BE2C (cell line): ENCODE results near the gene ZBTB46.
A peak's percentile ranks its signal among the peaks of the same experiment; 100 is the strongest.

ENCODE experiments used
- DNase-seq: peaks from one replicate; pipeline ENCODE4 v3.0.0-alpha.2; 2020
- H3K27me3 ChIP-seq: fragments of 250-450 bp; sonication (Bioruptor Pico); 2 replicates; pipeline ENCODE4 v1.5.1; 2020; ENCODE audit warnings: mild to moderate bottlenecking
- H3K36me3 ChIP-seq: fragments of 250-450 bp; sonication (Bioruptor Pico); 2 replicates; pipeline ENCODE4 v1.5.1; 2020; ENCODE audit warnings: mild to moderate bottlenecking
- H3K4me1 ChIP-seq: fragments of 250-450 bp; sonication (Bioruptor Pico); 2 replicates; pipeline ENCODE4 v1.5.1; 2020
- H3K4me3 ChIP-seq: 2 replicates; pipeline ENCODE4 v1.5.1; 2011; ENCODE audit warnings: low read depth, low read length
- H3K9me3 ChIP-seq: fragments of 250-450 bp; sonication (Bioruptor Pico); 2 replicates; pipeline ENCODE4 v1.5.1; 2020
- TF ChIP-seq, protein P1 (sequence below): IDR thresholded peaks from 2 replicates; pipeline ENCODE4 v1.5.1; 2012; ENCODE audit warnings: mild to moderate bottlenecking, low read depth, low read length

The ZBTB46 gene

DNA sequence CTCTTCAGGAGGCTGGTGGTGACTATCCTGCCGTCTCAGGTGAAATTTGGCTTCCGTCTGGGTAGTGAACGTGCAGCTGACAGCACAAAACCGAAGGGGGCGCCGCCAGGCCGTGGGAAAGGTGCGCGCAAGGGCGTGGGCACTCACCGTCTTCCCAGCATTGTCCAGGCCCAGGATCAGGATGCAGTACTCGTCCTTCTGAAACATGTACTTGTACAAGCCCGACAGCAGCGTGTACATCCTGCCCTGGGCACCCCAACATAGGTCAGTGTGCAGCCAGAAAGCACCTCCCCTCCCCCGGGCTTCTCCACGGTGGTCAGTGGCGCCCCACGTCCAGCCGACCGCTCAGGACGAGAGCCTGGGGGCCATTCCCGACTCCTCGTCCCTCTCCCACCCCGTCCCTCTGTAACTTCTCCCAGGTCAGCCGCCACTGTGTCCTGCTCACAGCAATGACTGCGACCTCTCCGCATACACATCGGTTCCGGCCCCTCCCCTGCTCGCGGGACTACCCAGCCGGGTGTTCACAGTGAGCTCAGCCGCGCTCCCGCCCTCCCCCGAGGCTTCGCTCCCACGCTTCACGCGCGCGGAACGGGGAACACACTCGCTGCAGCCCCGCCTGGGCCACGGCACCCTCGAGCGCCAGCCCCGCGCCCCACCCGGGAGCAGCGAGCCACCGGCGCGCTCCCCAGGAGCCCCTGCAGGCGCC lies 124.1 kb downstream of the ZBTB46 start:
- peak; percentile 51 for DNase-seq
- no peaks in the 10 kb centered on the region for H3K27me3 ChIP-seq
- H3K9me3 ChIP-seq: no peaks in the 10 kb centered on the region
- peak overlapping the region; percentile 77 for H3K4me3 ChIP-seq
- no peaks in the 10 kb centered on the region; the same call in 1 of the 2 replicates for H3K4me1 ChIP-seq
- peaks cover 45% of the 10 kb centered on the region for H3K36me3 ChIP-seq
- TF ChIP-seq, protein P1, sequence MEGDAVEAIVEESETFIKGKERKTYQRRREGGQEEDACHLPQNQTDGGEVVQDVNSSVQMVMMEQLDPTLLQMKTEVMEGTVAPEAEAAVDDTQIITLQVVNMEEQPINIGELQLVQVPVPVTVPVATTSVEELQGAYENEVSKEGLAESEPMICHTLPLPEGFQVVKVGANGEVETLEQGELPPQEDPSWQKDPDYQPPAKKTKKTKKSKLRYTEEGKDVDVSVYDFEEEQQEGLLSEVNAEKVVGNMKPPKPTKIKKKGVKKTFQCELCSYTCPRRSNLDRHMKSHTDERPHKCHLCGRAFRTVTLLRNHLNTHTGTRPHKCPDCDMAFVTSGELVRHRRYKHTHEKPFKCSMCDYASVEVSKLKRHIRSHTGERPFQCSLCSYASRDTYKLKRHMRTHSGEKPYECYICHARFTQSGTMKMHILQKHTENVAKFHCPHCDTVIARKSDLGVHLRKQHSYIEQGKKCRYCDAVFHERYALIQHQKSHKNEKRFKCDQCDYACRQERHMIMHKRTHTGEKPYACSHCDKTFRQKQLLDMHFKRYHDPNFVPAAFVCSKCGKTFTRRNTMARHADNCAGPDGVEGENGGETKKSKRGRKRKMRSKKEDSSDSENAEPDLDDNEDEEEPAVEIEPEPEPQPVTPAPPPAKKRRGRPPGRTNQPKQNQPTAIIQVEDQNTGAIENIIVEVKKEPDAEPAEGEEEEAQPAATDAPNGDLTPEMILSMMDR: peak; percentile 44

DNA sequence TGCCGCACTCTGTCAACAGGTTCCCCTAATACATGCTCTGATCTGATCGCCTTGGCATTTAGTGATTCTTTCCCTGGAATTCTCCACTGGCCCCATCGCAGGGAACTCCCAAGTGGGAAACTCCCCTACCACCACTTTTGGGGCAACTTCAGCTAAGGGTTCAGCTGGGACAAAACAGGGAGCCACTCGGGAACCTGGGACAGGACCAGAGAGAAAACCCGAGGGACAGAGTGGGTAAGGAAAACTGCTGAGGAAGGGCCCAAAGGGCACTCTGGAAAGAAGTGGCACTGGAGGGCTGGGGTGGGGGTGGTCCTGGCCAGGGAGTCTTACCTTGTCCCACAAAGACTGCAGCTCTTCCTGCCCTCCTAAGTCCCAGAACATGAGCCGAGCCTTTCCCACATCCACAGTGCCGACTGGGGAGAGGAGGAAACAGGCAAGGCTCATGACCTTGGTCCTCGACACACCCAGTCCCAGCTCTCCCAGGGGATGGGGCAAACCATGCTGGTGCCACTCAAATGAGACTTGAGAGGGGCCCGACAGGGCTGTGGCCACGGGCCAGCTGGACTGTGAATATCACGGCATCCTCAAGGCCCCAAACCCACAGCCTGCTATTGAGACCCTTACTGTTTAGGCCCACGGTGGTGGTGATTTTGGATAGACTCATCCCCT lies 124.9 kb downstream of the ZBTB46 start:
- no peaks in the 10 kb centered on the region for H3K27me3 ChIP-seq
- TF ChIP-seq, protein P1: no peak
- DNase-seq: no peak
- H3K36me3 ChIP-seq: peaks cover 38% of the 10 kb centered on the region
- H3K4me3 ChIP-seq: peak overlapping the region; percentile 77
- H3K9me3 ChIP-seq: no peaks in the 10 kb centered on the region
- no peaks in the 10 kb centered on the region; the same call in 1 of the 2 replicates for H3K4me1 ChIP-seq

DNA sequence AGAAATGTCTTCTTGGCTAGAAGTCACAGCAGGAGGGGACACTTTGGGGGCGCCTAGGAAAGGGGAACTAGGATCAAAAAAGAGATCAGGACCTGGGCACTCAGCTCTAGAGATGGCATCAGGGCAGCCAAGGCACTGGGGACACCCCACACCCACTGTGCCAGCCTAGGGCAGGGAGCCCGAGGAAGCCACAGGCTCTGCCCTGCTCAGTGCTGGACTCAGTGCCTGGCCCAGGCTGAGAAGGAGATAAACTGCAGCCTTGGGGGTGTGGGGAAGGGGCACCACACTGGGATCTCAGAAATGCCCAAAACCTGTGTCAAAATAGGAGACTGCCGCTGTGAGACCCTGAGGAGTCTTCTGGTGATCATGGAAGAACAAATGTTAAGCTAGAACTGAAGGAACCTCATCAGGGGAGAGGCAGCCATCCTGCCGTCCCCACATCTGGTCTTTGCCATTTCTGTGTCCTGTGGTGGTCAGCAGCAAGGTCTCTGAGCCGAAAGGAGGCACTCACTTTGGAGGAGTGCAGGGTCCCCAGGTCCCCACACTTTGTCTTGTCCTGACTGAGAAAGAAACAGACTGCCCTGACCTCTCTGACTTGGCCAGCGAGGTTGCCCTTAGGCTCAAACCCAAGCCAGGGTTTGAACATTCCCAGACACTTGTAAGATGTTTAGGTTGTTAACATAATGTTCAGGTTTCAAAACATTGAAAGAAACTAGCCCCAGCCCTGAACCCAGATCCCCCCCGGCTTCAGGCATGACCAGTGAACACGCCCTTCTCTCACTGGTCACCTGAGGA lies 125.6 kb downstream of the ZBTB46 start:
- peaks cover 34% of the 10 kb centered on the region for H3K36me3 ChIP-seq
- peaks cover 5% of the 10 kb centered on the region for H3K4me1 ChIP-seq
- no peaks in the 10 kb centered on the region for H3K9me3 ChIP-seq
- no peak overlapping the region for H3K4me3 ChIP-seq
- TF ChIP-seq, protein P1: no peak
- no peaks in the 10 kb centered on the region for H3K27me3 ChIP-seq
- no peak for DNase-seq

DNA sequence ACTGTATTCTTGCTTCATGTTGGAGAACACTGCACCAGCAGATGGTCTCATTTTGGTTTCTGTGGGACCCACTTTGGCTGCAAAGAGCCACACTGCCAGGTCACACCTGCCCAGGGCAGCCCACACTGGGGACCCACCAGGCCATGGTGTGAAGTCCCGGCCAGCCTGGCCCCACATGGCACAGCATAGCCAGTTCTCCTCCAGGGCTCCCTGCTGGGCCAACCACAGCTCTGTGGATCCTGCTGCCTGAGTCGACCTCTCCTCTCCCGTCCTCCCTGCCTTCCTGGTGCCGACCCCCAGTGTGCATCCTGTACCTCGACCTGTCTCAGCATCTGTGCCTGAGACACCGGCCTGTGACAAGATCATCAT lies 126.3 kb downstream of the ZBTB46 start:
- H3K27me3 ChIP-seq: no peaks in the 10 kb centered on the region
- H3K36me3 ChIP-seq: peaks cover 33% of the 10 kb centered on the region
- peaks cover 12% of the 10 kb centered on the region for H3K4me1 ChIP-seq
- no peaks in the 10 kb centered on the region for H3K9me3 ChIP-seq
- H3K4me3 ChIP-seq: no peak overlapping the region
- DNase-seq: no peak
- TF ChIP-seq, protein P1: no peak

DNA sequence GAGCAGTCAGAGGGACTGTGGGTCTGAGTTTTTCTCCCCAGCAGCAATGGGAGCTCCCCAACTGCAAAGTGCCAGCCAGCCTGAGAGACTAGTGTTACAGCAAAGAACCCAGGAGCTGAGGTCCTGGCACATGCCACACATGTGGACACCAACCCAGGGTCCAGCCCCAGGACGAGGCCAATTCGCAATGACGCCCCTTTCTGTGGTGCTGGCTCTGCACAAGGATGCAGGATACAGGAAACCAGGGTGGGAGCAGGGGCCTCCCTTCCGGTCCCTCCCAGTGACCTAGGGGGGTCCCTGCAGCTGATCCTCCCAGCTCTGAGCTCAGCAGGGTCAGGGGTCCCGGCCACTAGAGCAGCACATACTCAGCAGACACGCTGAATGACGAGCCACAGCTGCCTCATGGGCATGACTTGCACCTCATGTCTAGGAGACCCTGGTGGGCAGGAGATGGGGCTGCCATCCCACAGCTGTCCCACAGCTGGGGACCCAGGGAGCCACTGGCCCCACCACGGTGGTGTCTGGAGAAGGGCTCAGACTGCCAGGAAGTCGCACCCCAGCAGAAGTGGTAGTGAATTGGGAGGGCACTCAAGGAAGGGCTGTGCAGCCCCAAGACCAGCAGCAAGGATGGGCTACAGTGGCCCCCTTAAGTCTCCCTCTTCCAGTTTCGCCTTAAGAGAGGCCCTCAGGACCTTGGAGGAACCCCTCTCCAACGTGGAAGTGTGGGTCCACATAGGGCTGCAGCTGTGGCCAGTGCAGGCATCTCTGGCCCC lies 126.9 kb downstream of the ZBTB46 start:
- Histone ChIP-seq H3K36me3 (peaks cover 32% of the 10 kb centered on the region), H3K4me3 (no peak overlapping the region), H3K4me1 (peaks cover 18% of the 10 kb centered on the region), H3K9me3 (no peaks in the 10 kb centered on the region), H3K27me3 (no peaks in the 10 kb centered on the region)
- peak; percentile 10 for DNase-seq
- TF ChIP-seq, protein P1: no peak
